ENCODE data around the gene TIAM1.

DNA sequence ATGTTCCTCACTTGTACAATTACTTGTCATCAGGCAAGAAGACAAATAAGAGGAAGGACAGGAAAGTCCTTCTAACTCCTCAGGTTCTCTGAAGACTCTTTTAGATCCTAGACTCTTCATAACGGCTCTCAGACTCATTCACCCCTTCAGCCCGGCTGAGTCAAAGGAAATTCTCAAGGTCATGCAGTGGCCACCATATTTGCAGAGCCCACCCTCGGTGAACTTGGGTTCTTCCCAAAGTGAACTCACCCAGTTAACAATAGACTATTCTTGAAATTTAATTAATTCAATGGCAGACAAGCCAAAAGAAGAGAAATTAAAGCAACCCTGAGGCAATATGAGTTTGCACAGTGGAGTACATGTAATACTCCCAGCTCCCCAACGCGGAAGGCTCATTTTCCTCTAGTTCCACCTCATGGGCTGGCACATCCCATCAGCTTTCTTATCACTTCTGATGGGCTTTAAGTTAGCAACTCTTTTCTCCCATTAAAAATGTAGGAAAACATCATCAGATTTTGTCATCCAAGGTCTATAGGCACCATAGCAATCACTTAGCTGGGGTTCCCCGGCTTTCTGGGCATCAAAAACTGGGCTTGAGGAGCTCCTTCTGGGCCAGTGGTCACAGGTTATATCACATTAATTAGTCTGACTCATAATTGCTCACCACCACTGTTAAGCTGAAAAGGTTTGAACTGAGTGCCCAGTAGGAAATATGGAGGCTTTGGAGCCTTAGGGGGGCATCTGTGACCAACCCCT lies 27.8 kb upstream of the TIAM1 start:
- TF ChIP-seq EZH2phosphoT487 (IDR thresholded peaks at IDR 0.05; ENCODE audit: borderline replicate concordance, low read length), result no peak
- TF ChIP-seq, protein P1, sequence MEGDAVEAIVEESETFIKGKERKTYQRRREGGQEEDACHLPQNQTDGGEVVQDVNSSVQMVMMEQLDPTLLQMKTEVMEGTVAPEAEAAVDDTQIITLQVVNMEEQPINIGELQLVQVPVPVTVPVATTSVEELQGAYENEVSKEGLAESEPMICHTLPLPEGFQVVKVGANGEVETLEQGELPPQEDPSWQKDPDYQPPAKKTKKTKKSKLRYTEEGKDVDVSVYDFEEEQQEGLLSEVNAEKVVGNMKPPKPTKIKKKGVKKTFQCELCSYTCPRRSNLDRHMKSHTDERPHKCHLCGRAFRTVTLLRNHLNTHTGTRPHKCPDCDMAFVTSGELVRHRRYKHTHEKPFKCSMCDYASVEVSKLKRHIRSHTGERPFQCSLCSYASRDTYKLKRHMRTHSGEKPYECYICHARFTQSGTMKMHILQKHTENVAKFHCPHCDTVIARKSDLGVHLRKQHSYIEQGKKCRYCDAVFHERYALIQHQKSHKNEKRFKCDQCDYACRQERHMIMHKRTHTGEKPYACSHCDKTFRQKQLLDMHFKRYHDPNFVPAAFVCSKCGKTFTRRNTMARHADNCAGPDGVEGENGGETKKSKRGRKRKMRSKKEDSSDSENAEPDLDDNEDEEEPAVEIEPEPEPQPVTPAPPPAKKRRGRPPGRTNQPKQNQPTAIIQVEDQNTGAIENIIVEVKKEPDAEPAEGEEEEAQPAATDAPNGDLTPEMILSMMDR (IDR thresholded peaks at IDR 0.05; ENCODE audit: low read depth, low read length, poor library complexity, severe bottlenecking), result no peak

Measured in DOHH2 (cell line).